Measurements from ENCODE around the gene ZNF638. TPM values are rescaled to one million over a fixed set of nuclear protein-coding genes. Genes with fewer than 3 reads are reported as not detected.

ZNF638 gene
- total and polyA plus RNA-seq, 2 of the 8 experiments (the other 6 are each of a cell fraction or from before 2014, with no cell fraction given): 45.3 to 143 TPM

GRCh38 chr2:71463342-71463654, 131.7 kb downstream of the ZNF638 start (continued):
- TF ChIP-seq RNF2 (IDR thresholded peaks at IDR 0.05; ENCODE audit: borderline replicate concordance, low read depth, low read length, missing control alignments, poor library complexity, severe bottlenecking): no peak

Data from H1 (cell line).